HuH-7 (cell line): ENCODE measurements around the gene CHST11.
"Not testable (repeated sequence)": the region's sequence is repeated elsewhere in the genome, so short reads cannot be mapped to it uniquely, and the experiment has no call there.

Source experiments
- DNase-seq: peaks from one replicate; pipeline ENCODE4 v3.0.0; 2011; ENCODE audit warnings: low spot score

Gene CHST11

DNA sequence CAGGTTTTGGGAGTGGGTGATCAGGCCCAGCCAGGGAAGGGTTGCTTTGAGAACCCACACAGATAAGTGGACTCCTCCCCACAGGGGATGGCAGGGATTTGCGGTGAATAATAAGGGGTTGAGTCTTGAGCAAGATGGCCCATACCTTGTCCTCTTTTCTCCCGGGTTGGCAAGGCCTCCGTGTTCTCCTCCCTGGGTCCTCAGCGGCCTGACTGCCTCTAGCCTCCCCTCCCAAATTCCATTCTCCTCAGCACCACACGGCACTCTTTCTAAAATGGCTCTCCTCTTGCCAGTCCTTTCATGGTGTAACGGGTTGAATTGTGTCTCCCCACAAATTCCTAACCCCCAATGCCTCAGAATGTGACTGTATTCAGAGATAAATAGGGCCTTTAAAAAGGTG is 70.0 kb downstream of the CHST11 start:
- no peak for DNase-seq

DNA sequence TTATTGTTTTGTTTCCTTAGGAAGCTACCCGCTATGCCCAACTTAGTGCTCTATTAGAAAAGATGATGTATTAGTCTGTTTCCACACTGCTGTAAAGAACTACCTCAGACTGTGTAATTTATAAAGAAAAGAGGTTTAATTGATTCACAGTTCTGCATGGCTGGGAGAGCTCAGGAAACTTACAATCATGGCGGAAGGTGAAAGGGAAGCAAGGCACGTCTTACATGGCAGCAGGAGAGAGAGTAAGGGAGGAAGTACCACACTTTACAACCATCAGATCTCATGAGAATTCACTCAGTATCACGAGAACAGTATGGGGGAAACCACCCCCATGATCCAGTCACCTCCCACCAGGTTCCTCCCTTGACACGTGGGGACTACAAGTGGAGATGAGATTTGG is 70.9 kb downstream of the CHST11 start:
- not testable (repeated sequence) for DNase-seq

DNA sequence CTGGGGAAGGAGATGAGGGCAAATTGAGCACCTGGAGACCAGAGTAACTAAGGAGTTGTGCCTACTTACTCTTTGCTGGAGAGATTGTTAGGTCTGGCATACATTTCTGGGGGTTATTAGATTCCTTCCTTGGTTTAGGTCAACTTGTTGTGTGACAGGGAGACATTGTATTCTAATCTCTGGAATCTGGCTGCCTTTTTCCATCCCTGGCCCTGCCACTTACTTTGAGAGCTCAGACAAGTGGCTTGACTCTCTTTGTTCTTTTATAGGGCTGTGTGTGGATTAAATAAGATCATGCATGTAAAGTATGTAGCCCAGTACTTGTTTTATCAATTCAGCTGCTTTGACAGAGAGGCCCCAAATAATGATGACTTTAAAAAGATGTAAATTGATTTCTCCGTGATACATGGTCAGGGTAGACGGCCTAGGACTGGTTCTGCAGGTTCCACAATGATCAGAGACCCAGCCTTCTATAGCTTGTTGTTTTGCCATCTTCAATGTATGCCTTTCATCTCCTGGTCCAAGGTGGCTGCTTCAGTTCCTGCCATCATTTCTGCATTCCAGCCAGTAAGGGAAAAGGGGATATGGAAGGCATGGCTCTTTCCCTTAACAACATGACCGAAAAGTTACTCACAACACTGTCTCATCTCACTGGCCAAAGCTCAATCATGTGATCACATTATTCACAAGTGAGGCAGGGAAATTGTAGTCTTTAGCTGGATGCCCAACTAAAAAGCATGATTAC is 72.6 kb downstream of the CHST11 start:
- DNase-seq = no peak

DNA sequence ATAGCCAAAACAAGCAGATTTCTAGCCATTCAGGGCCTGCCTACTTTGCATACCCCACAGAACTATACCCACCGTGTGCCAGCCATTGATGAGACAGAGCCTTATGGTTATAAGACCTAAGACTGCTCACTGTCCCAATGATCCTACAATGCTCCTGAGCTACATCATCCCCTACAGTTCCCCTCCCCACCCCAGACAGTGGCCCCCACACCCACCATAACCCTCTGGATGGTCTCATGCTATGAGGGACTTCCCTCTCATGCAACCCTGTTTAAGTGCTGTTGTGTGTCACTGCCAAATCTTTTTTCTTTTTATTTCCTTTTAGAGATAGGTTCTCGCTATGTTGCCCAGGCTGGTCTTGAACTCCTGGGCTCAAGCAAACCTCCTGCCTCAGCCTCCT is 75.9 kb downstream of the CHST11 start:
- DNase-seq = no peak

DNA sequence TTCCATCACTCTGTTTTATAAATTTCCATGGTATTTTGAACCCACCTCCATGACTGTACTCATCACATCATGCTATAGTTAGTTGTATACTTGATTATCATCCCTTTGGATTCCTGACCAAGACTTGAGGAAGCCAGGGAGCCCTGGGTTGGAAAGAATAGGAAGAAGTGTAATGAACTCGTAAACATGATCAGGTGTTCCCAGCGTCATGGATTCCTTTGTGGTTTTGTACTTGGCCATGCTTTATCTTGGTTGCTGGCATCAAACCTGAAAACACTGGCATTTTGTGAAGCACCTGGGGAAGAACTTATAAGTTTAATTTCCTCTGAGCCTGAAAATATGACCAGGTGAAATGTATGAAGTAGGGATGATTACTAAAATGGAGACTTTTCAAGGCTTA is 76.4 kb downstream of the CHST11 start:
- DNase-seq = no peak

DNA sequence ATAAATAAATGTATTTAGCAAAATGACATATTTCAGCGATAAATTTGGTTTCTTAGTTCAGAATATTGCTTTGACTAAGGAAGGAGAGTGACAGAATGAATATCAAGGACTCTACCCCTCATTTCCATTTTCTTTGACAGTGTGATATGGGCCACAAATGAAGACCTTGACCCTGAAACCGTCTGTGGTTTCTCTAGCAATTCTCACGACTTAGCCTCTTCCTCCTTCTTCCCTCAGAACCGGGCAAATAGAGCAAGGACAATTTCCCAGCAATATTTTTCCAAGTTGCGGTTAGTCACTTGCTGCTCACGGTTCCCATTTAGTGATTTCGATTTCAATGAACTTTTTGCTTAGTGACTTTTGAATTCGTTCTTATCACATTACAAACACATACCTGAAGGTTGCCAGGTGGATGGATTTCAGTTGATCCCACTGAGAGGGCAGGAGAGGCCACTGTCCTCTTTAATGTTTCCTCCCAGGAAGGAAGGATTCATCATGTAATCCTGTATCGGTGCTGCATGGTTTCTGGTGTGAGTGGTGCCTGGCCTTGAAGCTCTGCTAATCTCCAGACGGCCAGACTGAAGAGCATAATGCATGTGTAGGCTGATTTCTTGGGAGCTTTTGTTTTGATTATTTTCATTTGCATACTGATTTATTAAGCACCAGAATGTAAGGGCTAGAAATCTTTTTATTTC is 77.6 kb downstream of the CHST11 start:
- no peak for DNase-seq

DNA sequence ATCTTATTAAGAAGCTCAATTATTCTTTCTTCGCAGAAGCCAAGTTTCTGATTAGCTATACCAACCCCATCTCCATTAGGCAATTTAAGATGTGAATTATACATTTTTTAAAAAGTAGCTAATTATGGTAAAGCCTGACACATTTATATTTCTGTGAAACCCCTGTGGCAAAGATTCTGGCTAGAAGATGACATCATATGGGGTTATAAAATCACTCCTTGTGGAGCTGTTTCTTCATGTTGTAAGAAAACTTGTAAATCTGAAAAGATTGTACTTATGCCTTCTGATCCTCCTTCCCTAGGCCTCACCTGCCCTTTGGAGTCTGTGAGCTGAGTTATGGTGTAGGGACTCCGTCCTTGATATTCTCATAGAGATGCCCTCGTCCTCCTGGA is 78.1 kb downstream of the CHST11 start:
- DNase-seq = no peak

DNA sequence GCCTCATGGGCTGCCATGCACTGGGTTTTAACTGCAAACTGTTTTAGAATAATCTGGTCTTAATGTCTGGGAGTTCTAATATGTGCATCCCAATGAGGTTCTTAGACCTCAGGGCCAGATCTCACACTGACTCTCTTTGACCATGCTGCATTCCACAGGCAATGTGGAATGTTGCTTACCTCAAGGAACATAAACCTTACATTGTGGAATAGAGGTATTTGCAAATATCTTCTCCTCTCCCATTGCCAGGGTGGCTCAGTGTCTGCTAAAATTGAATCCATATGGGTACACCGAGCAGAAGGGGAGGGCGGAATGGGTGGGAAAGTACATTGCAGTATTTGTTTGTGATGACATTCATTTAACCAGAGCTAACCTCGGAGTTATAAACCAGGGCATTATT is 78.6 kb downstream of the CHST11 start:
- no peak for DNase-seq

DNA sequence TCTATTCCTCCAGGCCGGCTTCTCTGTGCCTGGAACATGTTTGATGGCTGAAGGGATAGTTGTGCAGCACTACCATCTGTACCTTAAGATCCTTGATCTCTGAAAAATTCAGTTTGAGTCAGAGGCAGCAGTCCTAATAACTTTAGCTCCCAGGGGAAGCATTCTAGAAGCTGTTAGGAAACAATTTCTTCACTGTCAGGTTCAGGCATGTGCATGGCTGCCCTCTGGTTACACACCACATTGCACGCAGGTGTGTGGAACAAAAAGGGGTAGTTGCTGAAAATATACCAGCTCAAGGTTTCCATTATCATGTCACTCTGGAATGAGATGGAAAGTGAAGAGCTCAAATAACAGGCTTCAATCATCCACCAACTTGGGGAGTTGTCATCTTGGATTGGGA is 80.1 kb downstream of the CHST11 start:
- no peak for DNase-seq

DNA sequence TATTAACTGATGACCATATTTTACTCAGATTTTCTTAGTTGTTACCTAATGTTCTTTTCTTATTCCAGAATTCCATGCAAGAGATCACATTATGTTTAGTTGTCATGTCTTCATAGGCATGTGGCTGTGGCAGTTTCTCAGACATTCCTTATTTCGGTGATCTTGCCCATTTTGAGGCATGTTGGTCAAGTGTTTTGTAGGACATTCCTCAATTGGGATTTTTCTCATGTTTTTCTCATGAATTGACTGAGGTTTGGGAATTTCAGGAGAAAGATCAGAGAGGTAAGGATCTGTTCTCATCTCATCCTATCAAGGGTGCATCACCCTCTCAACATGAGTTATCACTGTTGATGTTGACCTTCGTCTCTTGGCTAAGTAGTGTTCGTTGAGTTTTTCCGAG is 81.3 kb downstream of the CHST11 start:
- no peak for DNase-seq

DNA sequence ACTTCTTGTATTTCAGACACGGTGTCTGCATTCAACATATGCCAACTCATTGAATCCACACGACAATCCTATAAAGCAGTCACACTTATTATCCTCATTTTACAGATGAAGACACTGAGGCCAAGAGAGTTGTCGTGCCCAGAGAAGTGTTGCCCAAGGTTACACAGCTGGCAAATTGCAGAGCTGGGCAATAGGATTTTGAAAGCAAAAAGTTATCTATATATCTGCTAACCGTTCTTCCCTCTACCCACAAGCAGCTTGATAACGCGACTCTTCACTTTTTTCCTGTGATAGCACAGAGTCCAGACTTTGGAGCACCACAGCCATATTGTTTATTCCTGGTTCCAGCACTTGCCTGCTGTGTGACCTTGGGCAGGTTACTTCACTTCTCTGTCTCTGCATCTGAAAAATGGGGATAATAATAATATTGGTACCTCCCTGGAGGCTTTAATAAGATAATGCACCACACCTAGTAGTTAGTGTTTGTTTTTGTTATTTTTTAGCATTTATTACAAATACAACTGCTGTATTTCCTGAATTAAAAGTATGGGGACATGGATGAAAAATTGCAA is 82.2 kb downstream of the CHST11 start:
- DNase-seq = no peak

DNA sequence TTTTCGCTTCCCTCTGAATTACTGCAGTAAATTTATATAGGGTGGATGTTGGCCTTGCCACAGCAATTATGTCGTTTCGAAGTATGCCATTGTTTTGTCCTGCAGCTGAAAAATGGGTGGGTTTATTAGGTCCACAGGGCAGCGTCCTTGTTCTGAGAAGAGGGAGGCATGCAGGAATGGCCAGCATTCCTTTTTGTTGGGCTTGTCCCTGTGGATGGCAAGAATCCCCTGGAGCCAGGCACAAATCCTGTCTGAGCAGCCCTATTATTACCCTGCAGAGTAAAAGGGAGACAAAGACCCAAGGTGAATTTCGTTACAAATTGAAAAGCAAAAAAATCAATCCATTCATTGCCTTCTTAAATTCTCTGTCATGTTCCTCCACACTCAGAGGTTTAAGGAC is 88.1 kb downstream of the CHST11 start:
- DNase-seq = no peak

DNA sequence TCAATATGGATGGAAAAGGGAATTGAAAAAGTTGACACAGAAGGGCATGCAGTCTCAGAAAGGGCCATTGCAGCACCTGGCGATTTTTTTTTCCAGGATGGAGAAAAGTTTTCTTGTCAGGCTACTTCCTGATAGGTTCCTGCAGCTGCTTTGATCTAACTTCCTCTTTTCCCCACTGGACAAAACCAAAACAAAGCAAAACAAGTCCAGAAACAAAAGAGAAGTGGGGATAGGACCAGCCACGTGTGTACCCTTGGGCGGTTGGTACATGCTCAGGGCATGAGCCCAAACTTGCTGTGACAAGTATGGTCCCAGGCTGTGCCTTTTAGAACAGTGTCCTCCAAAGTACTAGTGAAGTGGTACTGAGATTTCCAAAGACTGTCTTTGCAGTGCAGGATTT is 89.8 kb downstream of the CHST11 start:
- no peak for DNase-seq

DNA sequence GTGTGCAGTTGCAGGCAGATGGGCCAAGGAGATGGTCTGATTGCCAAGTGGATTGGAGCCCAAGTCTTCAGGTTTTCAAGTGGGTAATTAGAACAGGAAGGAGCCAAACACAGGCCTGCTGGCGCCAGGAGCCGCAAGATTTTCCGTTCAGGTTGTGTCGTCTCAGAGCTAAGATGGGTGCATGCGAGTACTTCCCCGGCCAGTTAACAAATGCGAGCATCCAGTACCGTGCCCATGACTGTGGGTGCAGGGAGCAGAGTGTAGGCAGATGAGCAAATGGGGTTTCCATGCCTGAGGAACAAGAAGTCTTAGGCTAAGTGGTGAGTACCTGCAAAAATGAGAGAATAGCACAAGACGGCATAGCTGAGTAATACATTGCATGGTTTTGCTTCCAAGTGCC is 90.5 kb downstream of the CHST11 start:
- DNase-seq = no peak

DNA sequence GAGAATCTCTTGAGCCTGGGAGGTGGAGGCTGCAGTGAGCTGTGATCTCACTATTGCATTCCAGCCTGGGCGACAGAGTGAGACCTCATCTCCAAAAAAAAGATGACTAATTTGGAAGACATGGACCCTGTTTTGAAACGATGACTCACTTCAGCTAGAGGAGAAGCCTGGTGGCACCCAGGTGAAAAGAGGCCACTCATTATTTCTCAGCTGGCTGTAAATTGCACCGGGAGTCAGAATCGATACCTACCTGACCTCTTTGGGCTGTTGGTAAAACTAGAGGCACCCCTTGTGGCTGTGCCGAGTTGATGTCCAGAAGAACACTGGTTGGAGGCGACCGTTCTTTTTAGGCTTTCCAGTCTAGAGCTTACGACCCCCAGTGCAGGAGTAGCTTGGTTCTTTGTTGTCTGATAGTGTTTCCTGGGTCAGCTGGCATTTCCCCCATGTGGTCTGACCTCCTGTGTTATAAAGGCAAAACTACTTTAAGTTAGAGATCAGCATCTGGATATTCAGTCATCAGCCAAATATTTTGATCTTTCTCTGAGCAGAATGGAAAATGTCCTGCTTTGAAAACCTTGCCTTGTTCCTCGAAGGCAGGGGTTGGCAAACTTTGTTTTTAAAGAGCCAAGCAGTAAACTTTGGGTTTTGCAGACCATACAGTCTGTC is 93.2 kb downstream of the CHST11 start:
- no peak for DNase-seq

DNA sequence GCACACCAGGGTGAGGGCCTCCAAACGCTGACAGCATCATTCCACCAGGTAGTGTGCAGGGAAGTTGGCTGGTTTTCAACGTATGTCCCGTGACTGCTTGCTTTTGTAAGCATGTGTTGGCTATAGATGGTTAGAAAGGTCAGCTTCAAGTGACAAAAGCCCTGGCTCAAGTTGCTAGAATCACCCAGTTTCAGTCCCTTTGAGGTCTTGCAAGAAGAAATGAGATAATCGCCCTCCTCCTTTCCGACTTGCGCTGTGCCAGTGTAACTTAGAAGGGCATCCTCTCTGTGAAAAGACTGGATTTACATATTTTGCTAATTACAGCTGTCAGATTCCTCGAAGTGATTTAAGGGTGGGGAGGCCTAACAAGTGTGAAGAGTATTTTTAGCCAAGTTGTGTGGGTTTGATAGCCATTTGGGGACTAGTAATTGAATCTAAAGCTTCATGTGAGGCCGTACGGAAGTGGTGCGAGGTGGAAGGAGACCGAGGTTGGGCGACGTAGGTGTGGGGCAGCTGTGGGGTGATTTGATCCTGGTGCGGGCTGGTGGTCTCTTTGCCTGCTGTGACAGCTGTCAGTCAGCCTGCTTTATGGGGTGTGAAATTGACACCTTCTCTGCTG is 94.7 kb downstream of the CHST11 start:
- DNase-seq = no peak

DNA sequence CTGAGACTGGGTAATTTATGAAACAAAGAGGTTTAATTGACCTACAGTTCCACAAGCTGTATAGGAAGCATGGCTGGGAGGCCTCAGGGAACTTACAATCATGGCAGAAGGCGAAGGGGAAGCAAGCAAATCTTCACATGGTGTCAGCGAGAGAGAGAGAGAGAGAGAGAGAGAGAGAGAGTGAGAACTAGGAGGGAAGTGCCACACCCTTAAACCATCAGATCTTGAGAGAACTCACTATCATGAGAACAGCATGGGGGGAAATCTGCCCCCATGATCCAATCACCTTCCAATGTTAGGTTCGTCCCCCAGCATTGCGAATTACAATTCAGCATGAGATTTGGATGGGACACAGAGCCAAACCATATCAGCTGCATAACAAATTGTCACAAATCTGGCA is 96.7 kb downstream of the CHST11 start:
- DNase-seq = no peak

DNA sequence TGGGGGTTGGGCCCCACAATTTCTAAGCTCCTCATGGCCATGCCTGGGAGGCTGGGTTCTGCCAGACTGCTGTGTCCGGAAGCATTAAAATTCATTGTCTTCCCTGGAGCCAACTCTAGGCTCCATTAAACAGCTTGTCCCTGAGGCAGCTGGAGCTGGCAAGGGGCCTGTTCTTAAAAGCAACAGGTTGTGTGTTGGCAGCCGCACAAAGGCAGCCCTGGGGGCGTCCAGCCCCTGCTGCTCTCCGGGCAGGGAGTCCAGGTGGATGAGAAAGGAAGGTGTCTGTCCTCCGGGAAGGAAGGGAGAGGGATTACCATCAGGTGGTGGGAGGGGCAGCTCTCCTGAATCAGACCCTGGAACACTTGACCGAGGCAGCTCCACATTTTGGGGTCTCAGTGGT is 98.9 kb downstream of the CHST11 start:
- DNase-seq = no peak

DNA sequence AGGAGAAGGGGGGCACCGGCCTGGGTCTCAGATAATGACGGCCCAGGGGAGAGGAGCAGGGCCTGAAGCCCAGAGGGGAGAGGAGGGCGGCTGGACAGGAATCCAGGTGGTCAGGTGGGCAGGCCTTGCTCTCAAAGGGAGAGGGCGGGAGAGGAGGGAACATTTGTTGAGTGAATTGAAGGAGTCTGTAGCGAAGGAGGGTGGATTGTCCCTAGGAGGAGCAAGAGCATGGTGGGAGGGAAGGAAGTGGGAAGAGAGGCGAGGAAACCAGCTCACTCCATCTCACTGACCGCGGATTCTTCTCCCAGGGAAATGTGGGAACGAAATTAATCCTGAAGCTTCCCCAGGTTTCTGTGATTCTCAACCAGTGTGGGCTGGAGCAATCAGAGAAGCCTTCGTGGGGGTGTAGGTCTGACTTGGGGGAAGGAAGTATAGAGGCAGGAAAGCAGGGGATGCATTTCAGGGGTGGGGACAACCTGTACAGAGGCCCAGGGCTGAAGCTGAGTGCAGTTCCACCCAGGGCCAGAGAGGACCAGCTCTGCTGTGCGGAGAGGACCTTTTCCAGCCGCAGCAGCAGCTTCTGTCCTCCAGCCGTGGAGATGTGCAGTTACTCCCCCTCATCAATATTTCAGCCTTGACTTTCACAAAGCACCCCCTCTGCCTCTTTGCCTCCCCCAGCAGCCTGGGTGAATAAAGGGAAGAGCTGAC is 100.9 kb downstream of the CHST11 start:
- no peak for DNase-seq

DNA sequence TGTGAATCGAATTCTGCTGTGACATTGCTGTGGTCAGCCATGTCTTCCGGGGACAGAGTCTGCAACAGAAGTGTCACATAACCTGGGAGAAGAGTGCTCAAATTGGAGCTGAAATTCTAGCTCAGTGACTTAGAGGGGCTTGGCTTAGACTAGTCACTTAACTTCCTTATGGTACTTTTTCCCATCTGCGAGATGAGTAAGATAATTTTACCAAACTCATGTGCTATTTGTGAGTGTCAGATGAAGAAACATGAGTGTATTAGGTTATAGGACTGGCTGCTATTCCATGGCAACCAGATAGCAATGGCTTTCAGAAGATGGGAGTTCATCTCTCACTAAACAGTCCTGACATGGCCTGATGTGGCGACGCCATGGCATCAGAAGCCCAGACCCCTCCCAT is 104.1 kb downstream of the CHST11 start:
- DNase-seq = no peak

DNA sequence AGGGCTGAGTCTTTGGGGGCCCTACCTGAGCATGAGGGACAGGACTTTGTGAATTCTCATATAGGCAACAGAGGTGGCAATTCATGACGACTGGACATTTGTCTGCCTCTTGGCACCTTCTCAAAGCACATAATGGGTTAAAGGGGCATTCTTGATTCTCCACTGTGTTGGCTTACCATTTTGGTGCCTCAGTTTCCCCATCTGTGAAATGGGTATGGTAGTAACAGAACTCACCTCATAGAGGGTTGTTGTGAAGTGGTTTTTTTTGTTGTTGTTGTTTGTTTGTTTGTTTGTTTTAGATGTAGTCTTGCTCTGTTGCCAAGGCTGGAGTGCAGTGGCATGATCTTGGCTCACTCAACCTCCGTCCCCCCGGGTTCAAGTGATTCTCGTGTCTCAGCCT is 106.0 kb downstream of the CHST11 start:
- no peak for DNase-seq

DNA sequence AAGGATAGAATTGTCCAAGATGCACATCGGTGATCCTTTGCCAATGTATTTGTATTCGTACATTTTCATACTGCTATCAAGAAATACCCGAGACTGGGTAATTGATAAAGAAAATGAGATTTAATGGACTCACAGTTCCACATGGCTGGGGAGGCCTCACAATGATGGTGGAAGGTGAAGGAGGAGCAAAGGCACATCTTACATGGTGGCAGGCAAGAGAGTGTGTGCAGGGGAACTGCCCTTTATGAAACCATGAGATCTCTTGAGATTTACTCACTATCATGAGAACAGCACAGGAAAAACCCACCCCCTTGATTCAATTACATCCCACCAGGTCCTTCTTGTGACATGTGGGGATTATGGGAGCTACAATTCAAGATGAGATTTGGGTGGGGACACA is 107.9 kb downstream of the CHST11 start:
- not testable (repeated sequence) for DNase-seq
